ENCODE data around the gene PANK4. TPM values are rescaled to one million over a fixed set of nuclear protein-coding genes. Genes with fewer than 3 reads are reported as not detected.
A peak's percentile ranks its signal among the peaks of the same experiment; 100 is the strongest.
"Not testable (repeated sequence)": the region's sequence is repeated elsewhere in the genome, so short reads cannot be mapped to it uniquely, and the experiment has no call there.

PANK4 gene
- total and polyA plus RNA-seq, 8 donors = 9.7 to 26.4 (median 11.6) TPM

GRCh38 chr1:2570332-2570731 is 43.9 kb upstream of the PANK4 start:
- DNase-seq (no peak), FAIRE-seq (no peak), ATAC-seq (no peak)
- Histone ChIP-seq H3K4me3 (no peak overlapping the region), H3K27me3 (no peaks in the 10 kb centered on the region), H3K9me3 (no peaks in the 10 kb centered on the region), H3K27ac (no peak overlapping the region), H3K4me1 (no peaks in the 10 kb centered on the region), H3K36me3 (no peaks in the 10 kb centered on the region)
- TF ChIP-seq CTCF (IDR thresholded peaks at IDR 0.05) = no peak
- WGBS, 2 donors = 84 to 86% methylated on average over 17 of the region's 17 CpGs
- intact Hi-C loops (cut with DNase I) = no loop called here

- intact Hi-C loops (cut with DNase I); H3K4me3 ChIP-seq; FAIRE-seq; H3K4me1 ChIP-seq; ATAC-seq; H3K9me3 ChIP-seq; H3K27me3 ChIP-seq; H3K36me3 ChIP-seq; H3K27ac ChIP-seq: not testable (repeated sequence)
- 72 to 80% methylated on average over 13 of the region's 13 CpGs for WGBS, 2 donors
- peak in 2 of 6 donors; percentile 14 to 66 for DNase-seq
These were observed 43.3 kb upstream of the PANK4 start for GRCh38 chr1:2569703-2570102.

GRCh38 chr1:2569060-2569459 is 42.7 kb upstream of the PANK4 start:
- no peak overlapping the region for H3K27ac ChIP-seq
- TF ChIP-seq CTCF (IDR thresholded peaks at IDR 0.05) = no peak
- ATAC-seq (no peak), DNase-seq (peak in 1 of 6 donors; percentile 45), FAIRE-seq (no peak)
- H3K36me3 ChIP-seq = no peaks in the 10 kb centered on the region
- intact Hi-C loops (cut with DNase I) = no loop called here
- no peaks in the 10 kb centered on the region for H3K4me1 ChIP-seq
- no peak overlapping the region for H3K4me3 ChIP-seq
- 78 to 87% methylated on average over 15 to 17 of the region's 17 CpGs for WGBS, 2 donors
- H3K9me3 ChIP-seq = no peaks in the 10 kb centered on the region
- H3K27me3 ChIP-seq = no peaks in the 10 kb centered on the region

- H3K36me3 ChIP-seq; intact Hi-C loops (cut with DNase I); ATAC-seq; H3K4me1 ChIP-seq; FAIRE-seq; H3K4me3 ChIP-seq; H3K9me3 ChIP-seq; H3K27me3 ChIP-seq; H3K27ac ChIP-seq: not testable (repeated sequence)
- 44 to 60% methylated on average over 2 to 11 of the region's 17 CpGs for WGBS, 2 donors
- peak in 2 of 6 donors; percentile 23 to 63 for DNase-seq
These were observed 41.9 kb upstream of the PANK4 start for GRCh38 chr1:2568187-2568816.

- H3K27me3 ChIP-seq = no peaks in the 10 kb centered on the region
- no peak for ATAC-seq
- no peaks in the 10 kb centered on the region for H3K9me3 ChIP-seq
- H3K36me3 ChIP-seq = no peaks in the 10 kb centered on the region
- DNase-seq = peak in 2 of 6 donors; percentile 11 to 48
- WGBS, 2 donors = 63 to 74% methylated on average over 16 of the region's 16 CpGs
- intact Hi-C loops (cut with DNase I) = no loop called here
- no peak for FAIRE-seq
- no peak overlapping the region for H3K4me3 ChIP-seq
- no peak for TF ChIP-seq CTCF (IDR thresholded peaks at IDR 0.05)
- H3K4me1 ChIP-seq = no peaks in the 10 kb centered on the region
- H3K27ac ChIP-seq = no peak overlapping the region
These were observed 40.8 kb upstream of the PANK4 start for GRCh38 chr1:2567083-2567679.

Data from pancreas (tissue), 10 donors.